GM12875 (cell line): ENCODE data around the gene JAKMIP1.

Source experiments
- H3K4me3 ChIP-seq: one replicate; pipeline ENCODE4 v1.5.1; 2011; ENCODE audit warnings: low read depth, low read length, control low read depth
- CTCF ChIP-seq: IDR thresholded peaks from 2 replicates; pipeline ENCODE4 v1.5.1; 2011; ENCODE audit warnings: low read depth, mild to moderate bottlenecking, control low read depth, inconsistent platforms, low read length, moderate library complexity, borderline replicate concordance; ENCODE audit not compliant: insufficient read depth

The JAKMIP1 gene

GRCh38 chr4:6178757-6179156 is 21.6 kb downstream of the JAKMIP1 start:
- no peak for TF ChIP-seq CTCF
- H3K4me3 ChIP-seq: no peak overlapping the region

DNA sequence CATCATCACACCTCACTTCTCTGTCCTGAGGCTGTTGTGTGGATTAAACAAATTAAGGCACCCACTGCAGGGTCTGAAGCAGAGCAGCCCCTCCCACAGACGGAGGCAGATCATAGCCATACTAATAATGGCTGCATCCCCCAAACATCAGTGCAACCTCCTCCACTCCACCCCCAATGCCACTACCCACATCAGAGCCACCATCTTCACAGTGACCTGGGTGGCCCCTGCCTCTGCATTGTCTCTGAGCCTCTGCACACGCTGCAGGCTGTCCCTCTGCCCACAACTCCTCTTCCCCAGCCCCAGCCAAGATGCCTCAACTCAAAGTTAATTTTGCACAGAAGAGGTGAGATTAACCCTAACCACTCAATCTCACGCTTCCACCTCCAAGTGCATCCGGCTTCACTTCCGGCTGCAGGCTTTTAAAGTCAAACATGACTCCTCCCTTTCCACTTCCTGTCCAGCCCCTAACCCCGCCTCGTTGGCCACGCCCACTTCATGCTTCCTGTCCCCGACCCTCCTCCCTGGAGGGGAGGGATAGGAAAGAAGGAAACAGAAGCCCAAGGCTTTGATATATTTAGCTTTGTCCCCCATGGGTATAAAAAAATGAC is 22.7 kb downstream of the JAKMIP1 start:
- H3K4me3 ChIP-seq: no peak overlapping the region

DNA sequence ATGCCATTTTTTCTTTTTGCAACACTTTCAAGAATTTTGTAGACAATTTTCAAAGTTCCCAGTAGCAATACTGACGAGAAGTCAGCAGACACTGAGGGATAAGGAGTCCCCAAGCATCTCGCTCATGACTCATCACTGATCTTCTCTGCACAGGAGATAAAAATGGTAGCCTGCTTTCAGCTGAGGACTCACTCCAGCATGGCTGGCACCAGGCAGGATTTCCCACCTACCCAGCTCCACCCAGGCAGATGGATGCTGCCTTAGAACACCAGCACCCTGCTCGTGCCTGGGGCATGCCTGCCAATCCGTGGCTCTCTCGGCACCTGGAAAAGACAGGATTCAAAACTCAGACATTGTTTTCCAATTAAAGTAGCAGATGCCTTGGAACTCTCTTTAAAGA is 24.9 kb downstream of the JAKMIP1 start:
- H3K4me3 ChIP-seq: no peak overlapping the region
- TF ChIP-seq CTCF: no peak

More for the DNA sequence above, 22.7 kb downstream of the JAKMIP1 start:
- no peak for TF ChIP-seq CTCF

DNA sequence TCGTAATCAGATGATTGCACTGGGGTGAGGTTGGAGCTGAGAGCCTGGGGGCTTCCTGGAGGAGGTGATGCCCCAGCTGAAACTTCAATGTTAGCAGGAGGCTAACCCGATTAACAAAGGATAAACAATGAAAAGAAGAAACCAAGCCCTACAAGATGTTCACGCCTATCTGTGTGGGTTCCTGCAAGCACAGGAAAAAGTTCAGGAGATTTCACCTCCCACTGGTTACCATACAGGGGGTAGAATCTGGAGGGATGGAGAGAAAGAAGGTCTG is 27.5 kb downstream of the JAKMIP1 start:
- no peak for TF ChIP-seq CTCF
- no peak overlapping the region for H3K4me3 ChIP-seq

DNA sequence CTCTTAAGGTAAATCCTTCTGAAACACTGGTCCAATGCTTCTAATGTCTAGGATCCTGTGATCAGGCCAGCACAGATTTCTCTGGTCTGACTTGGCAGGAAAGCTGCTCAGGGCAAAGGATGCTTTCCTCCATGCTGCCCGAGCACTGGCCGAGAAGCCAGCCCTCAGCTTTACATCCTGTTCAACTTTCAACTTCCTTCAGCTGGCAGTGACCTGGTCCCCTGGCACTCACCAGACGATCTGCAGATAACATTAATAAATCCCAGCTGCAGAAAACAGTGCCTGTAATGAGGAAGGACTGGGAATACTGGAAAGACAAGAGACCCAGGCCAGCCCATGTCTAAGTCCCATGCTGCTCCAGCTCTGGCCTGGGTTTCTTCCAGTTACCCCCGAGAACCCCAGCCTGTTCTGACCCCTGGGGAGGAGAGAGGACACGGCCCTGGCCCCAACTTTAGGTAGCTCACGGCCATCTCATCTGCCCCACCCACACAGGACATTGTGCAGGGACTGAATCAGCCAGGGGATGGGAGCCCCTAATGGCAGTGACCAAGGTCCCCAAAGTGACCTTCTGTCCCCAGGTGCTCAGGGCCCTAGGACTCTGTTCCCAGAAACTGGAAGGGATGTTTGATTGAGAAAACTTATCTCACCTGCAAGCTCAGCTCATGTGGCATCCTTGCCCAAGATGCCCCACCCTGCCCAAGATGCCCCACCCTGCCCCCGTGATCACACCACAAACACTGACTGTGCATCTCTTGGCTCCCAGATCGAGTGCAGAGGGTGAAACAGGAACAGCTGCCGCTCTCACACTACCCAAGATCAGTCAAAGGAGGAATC is 28.0 kb downstream of the JAKMIP1 start:
- TF ChIP-seq CTCF: no peak

GRCh38 chr4:6169239-6169638 is 31.1 kb downstream of the JAKMIP1 start:
- no peak overlapping the region for H3K4me3 ChIP-seq
- TF ChIP-seq CTCF: no peak

More for the DNA sequence above, 28.0 kb downstream of the JAKMIP1 start:
- H3K4me3 ChIP-seq: no peak overlapping the region

DNA sequence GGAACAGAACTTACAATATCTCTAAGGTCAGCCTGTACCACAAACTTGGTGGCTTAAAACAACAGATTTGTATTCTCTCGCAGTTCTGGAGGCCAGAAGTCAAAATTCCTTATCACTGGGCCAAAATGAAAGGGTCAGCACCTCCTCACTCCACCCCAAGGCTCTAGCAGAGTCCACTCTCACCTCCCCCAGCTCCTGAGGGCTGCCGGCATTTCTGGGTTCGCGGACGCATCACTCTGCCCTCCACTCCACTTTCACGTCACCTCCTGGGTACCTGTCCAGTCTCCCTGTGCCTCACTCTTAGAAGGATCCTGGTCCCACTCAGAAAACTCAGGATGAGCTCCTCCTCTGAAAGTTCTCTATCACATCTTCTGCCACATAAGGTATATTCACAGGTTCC is 34.6 kb downstream of the JAKMIP1 start:
- no peak for TF ChIP-seq CTCF
- no peak overlapping the region for H3K4me3 ChIP-seq
